Kasumi-1 (cell line): Measurements from ENCODE around the gene TICAM2.

ENCODE experiments used
- DNase-seq, 2 experiments: peaks; one replicate each; lab custom pipeline; 2025; lab: John Stamatoyannopoulos, UW

TICAM2 gene

DNA sequence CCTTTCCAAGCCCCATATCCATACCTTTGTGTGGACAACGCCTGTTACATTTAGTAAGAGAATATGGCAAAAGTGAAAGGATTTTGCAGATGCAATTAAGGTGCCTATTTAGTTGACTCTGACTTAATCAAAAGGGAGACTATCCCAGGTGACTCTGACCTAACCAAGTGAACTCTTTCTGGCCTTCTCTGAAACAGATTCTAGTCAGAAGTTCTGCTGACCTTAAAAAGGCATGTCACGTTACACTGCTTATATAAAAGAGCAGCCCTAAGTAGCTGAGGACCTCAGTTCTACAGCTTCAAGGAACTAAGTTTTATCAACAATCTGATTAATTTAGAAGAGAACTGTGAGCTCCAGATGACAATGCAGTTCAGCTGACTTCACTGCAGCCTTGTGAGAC is 5.7 kb upstream of the TICAM2 start:
- DNase-seq = no peak

DNA sequence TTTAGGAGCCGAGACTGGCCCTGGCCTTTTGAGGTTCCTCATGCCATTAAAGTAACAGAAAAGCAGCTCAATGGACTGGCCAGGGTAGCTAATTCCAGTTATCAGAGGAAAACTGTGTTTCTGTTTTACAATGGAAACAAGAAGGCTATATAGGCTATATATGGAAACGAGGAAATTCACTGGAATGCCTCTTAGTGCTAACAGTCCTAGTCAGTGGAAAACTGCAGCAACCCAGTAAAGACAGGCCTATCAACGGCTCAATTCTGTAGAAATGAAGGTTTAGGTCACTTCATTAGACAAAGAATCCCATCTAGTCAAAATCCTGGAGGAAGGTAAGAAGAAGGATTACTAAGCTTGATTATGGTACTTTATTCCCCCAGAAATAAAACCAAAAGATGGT is 3.2 kb upstream of the TICAM2 start:
- no peak for DNase-seq

GRCh38 chr5:115602591-115603125 is 379 bp upstream of the TICAM2 start:
- no peak for DNase-seq

GRCh38 chr5:115600766-115601165 is 1.5 kb downstream of the TICAM2 start:
- no peak for DNase-seq

GRCh38 chr5:115599924-115600323 is 2.4 kb downstream of the TICAM2 start:
- DNase-seq = no peak

GRCh38 chr5:115599502-115599901 is 2.8 kb downstream of the TICAM2 start:
- DNase-seq = peak; percentile 26 to 37

- no peak for DNase-seq
Measured at GRCh38 chr5:115594128-115595047, 7.9 kb downstream of the TICAM2 start.

- no peak for DNase-seq
Measured at GRCh38 chr5:115589043-115589442, 13.2 kb downstream of the TICAM2 start.

- DNase-seq = no peak
Measured at GRCh38 chr5:115588640-115589039, 13.6 kb downstream of the TICAM2 start.

DNA sequence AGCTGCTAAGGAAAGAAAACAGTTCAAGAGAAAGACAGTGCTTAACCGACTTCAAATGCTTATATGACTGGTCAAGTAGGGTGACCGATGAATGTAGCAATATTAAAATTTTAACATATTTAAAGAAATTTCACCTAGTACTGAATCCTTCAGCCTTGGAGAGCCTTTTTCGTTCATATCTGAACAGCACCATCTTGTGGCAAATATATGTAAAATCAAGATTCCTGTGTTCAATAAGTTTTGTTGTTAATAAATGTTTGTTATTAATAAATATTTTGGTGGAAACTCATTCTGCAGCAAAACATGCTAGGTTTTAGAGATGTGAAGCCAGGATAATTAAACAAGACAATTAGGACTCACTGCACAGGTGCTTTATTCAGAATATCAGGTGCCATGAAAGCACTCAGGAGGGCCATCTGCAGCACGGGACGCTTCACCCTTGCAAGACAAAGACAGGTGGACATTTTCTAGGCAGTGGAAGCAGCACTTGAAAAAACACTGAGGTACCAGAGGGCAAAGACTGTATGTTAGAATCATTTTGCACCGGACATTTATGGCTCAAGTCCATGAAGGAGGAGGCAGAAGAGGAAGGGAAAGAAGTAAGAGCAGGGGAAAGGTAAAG is 15.6 kb downstream of the TICAM2 start:
- peak; percentile 44 to 73 for DNase-seq

DNA sequence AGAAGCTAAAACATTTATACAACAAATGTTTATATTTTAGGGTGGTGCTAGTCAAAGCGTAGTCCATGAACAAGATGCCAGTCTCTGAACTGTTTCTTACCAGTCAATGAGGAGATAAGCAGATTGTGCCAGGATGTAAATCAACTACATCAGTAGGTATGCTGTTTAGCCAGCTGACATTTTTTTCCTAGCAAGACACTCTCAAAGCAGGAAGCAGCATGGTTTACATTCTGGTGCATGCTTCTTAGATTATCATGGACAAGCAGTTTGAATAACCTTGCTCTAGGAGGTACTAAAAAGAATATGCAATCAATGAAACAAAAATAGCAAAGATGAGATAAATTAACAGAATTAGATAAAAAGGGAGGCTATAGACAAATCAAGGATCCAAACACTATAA is 17.0 kb downstream of the TICAM2 start:
- no peak for DNase-seq

GRCh38 chr5:115584501-115584900 is 17.8 kb downstream of the TICAM2 start:
- DNase-seq = no peak

DNA sequence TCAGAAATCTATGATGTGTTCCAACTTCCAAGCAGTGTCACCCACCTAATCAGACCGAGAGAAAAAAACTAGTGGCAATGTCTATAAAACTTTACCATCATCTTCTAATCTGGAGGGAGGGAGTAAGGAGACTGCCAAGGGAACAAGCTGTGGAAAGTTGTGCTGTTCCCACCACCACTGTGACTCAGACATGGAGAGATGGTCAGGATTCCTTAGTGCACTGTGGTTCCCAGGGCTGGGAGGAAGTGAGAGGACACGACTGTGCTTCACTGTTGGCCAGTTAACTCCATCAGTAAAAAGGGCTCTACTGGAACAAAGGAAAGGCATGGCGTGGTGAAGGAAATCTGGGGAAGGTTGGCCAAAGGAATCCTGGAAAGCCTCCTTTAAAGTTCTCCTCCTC is 18.8 kb downstream of the TICAM2 start:
- DNase-seq = no peak

DNA sequence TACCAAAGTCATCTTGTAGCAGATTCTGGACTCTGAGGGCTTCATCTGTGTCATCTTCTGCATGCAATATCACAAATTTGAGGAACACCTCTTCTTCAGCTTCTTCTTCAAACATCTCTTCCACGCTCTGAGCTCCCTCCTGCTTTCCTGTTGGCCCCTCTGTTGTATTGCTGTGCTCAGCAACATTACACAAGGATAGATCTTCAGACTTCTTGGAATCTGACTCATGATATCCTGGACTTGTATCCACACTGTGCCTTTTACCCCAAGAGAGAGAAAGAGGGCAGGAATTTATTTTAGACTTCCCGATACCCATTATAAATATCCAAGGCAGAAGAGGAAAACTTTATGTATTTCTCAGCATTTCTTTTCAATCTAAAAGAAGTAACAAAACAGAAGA is 21.3 kb downstream of the TICAM2 start:
- no peak for DNase-seq

DNA sequence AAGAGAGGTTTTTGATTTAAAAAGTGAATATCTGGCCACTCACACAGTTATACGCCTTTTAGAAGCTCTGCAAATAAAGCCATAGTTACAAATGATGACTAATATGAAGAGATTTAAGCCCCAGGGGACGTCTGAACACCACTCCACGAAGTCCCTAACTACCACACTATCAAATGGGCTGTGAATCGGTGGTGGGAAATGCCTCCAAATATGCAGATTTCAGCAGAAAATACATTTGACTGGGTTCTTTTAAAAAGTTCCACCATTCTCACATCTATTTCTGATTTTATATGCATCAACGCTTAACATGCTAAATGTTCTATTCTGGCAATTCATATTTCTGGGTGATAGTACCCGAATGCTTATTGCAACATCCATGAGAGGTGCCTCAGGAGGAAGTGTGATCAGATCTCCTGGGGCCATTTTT is 22.5 kb downstream of the TICAM2 start:
- no peak for DNase-seq

DNA sequence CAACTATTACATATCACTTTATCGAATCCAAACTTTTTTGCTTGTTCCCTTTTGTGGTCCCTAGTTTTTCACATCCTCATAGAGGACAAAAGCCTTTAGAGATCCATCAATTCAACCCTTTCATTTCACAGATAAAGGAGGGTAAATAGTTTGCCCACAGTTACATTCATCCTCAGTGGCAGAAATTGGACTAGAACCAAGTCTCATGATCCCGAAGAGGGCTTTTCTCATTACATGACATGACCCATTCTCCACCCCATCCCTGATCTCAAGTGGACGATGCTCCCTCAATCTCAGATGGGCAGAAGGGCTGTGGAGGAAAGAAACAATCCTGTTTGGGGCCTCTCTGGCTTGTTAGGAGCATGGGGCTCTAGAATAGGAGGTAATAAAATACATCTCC is 23.1 kb downstream of the TICAM2 start:
- DNase-seq = no peak

GRCh38 chr5:115578657-115579056 is 23.6 kb downstream of the TICAM2 start:
- no peak for DNase-seq

GRCh38 chr5:115577741-115578140 is 24.5 kb downstream of the TICAM2 start:
- DNase-seq = no peak

GRCh38 chr5:115577329-115577728 is 24.9 kb downstream of the TICAM2 start:
- no peak for DNase-seq

DNA sequence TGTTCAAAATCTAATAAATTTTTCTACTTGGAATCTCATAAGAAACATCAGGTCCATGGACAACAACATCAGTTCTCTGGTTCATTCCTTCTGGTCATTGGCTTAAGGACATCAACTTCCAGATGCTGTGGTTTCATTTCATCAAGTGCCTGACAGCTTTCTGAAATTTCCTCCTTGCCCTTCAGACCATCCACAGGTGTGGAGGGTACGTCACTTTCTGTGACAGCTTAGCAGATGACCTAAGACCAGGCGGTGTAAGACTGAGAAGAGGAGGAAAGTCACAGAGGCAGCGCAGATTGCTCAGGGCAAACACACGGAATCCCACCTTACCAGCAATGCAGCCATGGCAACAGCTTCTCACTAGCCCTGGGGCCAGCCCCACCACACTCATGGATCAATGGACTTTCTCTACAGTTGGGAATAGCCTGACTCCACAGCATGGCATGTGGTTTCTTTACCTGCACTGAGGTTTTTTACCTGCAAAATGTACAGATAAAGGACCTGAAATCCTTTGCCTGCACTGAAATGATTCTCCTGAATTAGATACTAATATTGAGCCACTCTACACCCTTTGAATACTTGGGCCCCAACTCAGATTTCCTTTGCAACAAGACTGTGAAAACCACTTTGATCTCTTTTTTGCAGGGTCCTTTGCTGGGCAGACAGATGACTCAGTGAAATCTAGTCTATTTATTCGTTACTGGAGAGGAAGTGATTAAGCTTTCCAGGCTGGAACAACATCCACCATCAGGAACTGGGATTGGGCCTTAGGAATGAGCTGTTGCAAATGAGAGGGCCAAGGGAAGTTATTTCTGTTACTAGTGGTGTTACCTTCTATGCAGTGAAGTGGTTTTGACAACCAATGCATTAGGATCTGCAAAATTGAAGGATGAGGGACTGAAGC is 26.9 kb downstream of the TICAM2 start:
- DNase-seq = no peak

DNA sequence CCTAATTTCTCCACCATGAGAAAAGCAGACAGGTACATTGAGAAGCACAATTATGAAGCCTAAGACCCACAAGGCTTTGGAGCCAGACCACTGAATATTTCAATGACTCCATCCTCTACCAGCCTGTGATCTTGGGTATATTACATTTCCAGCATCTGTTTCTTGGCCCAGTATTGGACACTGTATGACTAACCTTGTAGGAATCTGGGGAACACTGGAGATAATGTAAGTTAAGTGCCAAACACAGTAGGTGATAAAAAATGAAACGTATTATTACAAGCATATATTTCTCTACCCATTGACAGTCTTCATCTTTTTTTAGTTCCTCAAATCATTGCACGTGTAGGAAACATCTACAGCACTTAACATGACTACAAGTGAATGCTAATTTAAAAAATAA is 29.1 kb downstream of the TICAM2 start:
- no peak for DNase-seq

DNA sequence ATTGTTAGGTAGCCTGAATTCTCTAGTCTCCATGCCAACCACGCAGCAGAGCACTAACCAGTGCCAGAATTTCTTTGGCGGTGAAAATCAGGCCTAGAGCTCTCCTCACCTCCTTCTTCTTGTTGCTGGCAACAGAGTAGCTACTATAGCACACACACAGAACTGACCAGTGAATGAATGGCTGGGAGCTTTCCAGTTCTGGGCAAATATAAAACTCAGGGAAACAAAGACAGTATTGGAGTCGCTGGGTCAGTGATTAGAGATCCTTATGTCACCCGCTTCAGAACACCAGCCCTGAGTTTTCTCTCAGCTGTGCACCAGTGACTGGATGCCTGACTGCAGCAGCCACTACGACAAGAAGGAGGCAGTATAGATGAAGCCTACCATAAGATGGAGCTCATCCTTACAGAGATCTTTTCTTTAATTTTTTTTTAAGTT is 30.8 kb downstream of the TICAM2 start:
- no peak for DNase-seq
